Activated naive CD8-positive, alpha-beta T cell treated with anti-CD3 and anti-CD28 coated beads, Interleukin-2, amount 50 U/mL, for 16 hours (primary cell): ENCODE data around the gene NECAB2.
"Not testable (repeated sequence)": the region's sequence is repeated elsewhere in the genome, so short reads cannot be mapped to it uniquely, and the experiment has no call there.

Source experiments
- DNase-seq: peaks from one replicate; pipeline ENCODE4 v3.0.0-alpha.2; 2020; ENCODE audit warnings: low read depth, low spot score

Gene NECAB2

DNA sequence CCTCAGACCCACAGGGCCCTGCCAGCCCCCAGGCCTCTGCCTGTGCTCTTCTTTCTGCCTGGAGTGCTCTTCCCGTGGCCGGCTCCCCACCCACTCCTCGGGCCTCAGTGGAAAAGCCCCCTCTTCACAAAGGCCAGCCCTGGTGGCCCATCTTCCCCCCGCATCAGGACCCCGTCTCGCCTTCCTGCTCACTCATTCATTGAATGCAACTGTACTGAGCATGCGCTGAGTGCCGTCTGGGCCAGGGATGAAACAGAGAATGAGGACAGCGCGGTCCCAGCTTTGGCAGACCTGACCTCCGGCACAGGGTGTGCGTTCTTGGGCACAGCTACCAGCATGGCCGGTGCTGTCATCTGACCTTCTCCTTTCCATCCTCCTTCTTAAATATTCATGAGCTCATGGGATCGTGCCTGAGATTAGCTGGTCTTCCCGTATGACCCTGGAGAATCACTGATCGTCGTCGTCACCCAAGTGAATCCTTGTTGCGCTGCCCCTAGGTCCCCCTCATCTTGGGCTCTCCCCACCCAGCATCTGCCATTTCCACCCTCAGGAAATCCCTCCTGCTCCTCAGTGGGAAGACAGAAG, 31.4 kb upstream of the NECAB2 start:
- DNase-seq: no peak

DNA sequence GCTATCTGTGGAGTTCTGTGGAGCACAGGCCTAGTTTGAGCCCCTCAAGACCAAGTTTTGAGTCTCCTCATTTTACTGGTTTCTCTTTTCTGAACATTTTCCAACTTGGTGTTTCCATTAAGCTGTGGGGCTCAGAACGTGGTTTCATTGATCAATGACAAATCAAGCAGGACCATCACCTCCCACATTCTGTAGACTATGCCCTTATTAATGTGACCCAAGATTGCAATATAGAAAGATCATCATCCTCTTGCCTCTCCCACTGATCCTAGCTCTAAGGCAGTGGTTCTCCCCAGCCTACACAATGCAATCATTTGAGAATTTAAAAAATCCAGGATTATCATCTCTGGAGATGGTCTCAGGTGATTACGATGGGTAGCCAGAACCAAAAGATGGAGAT, 30.8 kb upstream of the NECAB2 start:
- no peak for DNase-seq

DNA sequence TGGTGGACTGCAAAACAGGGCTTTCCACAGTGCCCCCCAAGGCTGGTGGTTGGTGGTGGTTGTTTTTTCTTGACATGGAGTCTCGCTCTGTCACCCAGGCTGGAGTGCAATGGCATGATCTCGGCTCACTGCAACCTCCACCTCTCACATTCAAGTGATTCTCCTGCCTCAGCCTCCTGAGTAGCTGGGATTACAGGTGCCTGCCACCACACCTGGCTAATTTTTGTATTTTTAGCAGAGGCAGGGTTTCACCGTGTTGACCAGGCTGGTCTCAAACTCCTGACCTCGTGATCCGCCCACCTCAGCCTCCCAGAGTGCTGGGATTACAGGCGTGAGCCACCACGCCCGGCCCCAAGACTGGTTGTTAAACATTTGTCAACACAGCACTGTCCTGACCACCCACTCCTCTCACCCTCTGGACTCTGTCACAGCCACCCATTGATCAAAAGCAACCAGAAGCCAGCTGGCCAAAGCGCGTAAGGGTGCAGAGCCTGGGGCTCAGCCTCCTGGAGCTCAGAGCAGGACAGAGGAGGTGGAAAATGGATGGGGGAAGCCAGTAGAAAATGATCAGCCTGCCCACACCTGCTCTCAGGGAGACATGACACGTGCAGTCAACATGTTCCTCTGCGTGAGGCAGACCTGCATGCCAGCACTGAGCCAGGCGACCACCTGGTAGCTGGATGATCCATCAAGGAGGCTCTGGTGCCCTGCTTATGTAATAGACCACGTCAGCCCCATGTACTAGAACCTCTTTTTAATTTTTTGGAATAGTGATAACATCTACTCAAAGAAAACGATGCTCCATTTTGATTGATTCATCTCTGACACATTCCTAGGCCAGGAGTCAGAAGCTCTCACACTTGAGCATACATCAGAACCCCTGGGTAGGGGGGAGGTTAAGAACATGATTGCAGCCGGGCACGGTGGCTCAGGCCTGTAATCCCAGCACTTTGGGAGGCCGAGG, 29.8 kb upstream of the NECAB2 start:
- no peak for DNase-seq

DNA sequence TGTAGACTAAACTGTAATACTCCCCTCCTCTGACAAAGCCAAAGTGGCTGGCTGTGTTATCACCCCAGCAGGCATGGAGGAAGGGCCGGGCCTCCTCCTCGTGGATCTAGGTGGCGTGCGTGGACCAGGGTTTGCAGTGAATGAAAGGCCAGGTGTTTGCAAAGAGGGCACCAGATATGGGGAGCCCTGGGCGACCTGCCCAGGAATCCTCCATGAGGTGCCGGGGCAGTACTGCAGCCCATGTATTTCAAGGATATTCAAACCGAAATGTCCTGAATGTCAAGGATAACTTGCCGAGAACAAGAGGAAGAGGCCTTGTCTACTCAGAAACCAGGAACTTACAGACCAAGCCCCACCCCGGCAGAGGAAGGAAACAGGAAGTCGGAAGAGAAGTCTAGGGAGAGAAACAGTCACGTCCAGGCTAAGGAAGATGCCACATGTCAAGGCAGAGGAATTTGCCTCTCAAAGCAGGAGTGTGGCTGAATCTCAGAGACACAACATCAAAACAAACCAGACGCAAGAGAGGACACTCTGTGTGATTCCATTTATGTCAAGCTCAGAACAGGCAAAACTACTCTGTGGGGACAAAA, 28.7 kb upstream of the NECAB2 start:
- DNase-seq: no peak

DNA sequence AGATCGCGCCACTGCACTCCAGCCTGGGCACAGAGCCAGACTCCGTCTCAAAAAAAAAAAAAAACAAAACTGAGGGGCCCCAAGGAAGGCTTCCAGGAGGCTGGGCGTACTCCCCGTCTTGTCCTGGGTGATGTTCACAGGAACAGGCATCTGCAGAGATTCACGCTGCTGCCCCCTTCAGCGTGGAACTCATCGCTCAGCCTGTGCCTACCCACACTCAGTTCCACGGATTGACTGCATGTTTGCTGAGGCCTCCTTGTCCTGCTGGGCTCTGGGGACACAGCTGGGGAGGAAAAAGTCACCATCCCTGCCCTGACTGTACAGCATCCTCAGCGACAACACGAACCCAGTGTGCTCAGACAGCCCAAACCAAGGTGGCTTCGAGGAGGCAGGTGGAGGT, 27.9 kb upstream of the NECAB2 start:
- no peak for DNase-seq

DNA sequence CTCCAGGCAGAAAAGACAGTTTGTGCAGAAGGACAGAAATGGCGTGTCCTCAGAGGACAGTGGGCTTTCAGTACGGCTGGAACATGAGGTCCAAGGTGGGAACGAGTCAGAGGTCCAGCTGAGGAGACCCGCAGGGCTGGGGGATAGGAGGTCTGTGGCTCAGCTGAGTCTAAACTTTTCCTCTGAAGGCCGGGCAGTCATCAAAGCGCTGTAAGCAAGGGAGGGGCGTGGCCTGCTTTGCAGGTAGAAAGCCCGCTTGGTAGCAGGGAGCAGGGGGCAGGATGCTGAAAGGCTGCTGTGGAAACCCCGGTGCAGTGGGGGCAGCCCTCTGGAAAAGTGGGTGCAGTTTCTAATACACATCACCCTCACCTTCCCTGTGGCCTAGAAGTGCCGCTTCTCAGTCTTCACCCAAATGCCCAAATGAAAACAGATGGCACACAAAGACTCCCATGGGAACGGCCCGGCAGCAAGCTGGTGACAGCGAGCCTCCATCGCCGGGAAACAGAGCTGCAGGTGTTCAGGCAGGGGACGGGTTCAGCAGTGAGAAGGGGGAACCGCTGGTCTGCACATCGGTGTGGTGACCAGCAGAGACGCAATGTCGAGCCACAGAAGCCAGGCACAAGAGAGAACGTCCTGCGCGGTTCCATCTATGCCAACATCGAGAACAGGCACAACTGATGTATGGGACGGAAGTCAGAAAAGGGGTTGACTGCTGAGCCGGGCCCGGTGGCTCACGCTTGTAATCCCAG, 27.2 kb upstream of the NECAB2 start:
- DNase-seq: no peak

DNA sequence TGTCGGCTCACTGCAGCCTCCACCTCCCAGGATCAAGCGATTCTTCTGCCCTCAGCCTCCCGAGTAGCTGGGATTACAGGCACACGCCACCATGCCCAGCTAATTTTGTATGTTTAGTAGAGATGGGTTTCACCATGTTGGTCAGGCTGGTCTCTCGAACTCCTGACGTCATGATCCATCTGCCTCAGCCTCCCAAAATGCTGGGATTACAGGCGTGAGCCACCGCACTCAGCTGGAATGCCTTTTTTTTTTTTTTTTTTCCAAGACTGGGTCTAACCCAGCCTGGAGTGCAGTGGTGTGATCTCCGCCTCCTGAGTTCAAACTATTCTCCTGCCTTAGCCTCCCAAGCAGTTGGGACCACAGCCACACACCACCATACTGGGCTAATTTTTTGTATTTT, 26.5 kb upstream of the NECAB2 start:
- not testable (repeated sequence) for DNase-seq

DNA sequence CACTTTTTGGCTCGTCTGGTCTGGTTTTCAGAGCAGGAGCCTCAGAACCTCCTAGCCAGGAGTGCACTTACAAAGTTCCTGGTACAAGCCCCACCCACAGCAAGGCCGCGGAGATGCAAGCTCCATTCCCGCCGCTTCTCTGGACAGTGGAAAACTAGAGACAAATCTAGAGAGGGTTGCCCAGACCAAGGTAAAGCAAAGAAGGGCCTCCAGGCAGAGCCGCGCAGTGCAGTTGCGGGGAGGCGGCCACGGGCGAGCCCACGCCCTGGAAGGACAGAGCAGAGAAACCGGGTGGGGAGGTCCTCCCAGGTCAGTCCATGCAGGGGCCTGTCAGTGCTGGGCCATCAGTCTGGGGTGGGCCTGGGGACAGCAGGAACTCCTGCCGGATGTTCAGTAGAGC, 26.0 kb upstream of the NECAB2 start:
- DNase-seq: no peak

DNA sequence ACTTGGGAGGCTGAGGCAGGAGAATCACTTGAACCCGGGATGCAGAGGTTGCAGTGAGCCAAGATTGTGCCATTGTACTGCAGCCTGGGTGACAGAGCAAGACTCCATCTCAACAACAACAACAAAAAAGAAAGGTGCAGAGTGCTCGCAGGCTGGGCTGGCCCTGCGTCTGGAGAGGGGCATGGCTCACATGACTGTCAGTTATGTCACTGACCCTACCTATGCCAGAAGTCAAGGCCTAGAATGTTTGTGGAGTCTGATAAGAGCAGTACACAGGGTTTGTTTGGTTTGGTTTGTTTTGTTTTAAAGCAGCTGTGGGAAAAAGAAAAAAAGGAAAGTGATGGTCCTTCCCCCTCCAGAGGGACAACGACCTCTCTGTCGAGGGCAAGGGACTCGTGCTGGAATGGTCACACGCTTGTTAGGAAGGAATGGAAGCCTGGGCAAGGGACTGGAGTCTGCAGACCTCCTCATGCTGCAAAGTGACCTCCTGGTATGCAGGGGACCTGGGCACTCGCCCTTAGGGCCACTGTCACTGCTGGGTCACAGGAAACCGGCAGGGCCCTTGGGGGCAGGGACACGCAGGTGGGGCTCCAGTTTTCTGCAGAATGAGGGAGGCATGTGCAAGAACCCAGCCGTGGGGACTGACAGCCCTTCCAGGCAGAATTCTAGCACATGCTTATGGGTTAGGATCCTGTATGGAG, 25.1 kb upstream of the NECAB2 start:
- DNase-seq: no peak

DNA sequence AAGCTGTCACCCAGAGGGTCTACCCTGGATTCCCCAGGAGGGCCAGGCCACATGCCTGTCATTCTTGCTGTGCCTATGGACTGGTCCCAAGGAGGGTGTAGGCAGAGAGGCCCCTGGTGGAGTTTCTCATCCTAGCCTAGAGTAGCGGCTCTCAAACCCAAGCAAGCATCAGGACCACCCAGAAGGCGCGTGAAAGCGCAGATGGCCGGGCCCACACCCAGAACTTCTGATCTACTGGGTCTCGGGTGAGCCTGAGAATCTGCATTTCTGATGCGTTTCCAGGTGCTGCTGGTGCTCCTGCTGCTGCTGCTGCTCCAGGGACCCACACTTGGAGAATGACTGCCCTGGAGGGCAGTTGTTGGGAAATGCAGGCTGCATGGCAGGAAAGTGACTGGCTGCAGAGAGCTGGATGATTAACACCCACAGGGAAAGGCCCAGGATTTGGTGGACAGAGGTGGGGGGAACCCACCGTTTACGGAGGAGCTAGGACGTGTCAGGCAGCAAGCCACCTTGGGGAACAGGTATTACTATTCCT, 24.5 kb upstream of the NECAB2 start:
- DNase-seq: no peak

DNA sequence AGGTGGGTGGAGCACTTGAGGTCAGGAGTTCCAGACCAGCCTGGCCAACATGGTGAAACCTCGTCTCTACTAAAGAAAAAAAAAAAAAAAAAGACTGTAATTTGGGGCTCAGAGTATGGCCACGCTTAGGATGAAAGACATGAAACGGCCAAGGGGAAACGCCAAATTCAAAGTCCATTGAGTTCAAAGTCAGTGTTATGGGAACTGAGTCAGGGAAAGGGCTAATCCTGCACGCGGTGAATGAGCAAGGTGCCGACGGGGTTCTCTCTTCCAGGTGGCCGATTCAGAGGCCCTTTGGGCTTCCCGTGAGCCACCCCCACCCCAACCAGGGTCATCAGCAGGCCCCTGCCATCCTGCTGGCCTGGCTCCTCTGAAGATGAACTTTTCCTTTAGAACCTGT, 22.5 kb upstream of the NECAB2 start:
- DNase-seq: no peak

DNA sequence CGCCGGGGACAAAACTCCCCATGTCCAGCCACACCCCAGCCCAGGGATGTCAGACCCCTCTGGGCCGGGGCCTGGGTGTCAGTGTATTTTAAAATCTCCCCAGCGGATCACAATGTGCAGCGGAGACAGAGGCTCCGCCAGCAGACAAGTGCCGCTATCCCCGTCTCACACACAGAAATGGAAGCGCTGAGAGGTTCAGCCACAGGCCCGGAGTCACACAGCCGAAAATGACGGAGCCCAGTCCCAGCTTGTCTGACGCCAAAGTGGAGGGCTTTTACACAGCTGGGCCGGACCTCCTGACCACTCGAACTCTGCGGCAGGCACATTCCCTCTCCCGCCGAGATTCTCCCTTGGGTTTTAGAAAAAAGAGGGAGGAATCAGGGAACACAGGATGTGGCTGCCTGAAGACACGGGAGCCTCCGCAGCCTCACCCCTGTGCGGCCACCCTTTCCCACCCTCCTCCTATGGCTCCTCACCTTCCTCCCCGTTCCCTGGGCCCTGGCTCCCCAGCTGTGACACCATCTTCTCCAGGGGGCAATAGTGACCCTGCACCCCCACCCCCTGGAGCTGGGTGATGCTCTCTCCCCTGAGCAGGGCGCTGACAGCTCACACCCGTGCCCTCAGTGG, 21.8 kb upstream of the NECAB2 start:
- no peak for DNase-seq

DNA sequence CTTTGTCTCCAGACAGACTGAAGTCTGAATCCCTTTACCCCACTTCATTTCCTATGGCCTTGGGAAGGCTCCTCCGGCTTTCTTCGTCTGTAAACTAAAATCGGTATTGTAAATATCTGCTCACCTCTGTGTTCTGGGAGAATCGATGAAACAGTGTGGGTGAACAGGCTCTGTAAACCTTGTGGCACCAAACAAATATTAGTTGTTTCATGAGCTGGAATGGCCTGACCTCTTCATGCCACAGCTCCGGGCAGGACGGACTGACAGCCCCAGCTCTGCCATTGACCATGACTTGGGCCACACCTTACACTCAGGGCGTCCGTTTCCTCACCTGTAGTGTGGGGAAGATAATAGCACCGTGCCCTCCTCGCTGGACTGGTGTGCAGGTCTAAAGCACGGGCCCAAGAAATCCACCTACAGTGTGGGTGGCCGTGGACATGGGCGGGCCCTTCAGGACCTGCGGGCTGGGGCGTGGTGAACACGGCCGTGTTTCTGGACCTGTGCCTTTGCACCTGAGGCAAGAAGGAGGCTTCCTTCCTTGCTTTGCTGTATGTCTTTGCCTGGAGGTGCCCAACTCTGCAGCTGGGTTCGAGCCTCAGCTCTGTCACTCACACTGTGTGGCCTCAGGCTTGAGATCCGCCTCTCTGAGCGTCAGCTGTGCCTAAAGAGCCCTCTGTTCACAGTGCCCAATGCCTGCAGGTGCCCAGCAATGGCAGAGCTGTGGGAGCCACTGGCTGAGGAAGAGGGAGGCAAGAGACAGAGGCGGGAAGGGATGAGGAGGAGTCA, 21.1 kb upstream of the NECAB2 start:
- DNase-seq: no peak

DNA sequence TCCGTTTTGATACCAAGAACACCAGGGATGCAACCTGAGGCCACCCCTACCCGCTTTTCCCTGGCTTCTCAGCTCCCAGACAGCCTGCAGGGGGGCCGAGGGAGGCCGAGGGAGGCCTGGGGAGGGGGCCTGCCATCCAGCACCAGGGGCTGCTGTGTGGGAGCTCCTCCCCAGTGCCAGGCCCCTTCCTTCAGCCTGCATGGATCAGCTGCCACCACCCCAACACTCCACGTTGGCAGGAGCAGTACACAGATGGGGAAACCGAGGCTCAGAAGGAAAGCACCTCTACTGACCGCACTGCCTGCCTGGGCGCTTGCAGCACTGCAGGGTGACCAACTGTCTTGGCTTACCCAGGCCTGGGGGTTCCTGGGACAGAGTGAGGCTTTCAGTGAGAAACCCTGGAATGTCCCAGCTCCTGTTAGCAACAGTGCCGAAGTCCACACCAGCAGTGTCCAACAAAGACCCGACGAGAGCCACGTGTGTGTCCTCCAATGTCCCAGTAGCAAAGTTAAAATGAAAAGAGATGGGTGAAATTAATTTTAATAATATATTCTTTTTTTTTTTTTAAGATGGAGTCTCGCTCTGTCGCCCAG, 20.3 kb upstream of the NECAB2 start:
- no peak for DNase-seq

DNA sequence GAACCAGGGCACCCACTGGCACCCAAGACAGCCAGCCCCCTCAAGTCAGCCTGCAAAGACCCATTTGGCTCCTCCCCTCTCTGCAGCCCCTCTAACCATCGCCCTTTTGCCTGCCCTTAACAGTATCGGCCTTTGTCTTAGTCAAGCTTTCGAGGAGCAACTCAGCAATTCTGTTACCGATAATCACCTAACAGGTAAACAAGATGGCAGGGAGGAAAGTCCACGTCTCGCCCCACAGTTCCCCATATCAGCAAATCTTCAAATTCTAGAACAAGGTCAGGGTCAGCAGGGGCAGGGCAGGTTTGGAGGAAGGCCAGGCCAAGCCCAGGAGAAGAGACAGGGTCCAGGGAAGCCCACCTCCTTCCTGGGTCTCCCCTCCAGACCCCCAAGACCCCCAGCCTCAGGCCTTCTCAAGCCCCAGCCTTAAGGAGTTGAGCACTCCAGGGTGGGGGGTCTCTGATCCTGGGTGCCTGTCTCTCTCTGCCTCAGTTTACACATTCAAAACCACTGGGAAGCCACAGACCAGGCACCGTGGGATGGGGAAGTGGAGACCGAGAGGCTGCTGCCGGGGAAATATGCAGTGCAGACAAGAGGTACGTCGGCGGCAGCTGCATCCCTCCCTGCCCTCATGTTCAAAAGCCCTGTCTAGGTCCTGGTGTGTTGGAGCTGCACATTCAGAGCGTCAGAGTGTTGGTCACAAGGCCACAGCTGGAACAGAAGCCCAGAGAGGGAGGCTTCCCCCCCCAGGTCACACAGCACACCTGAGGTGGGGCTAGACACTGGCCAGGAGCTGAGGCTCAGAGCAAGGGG, 18.9 kb upstream of the NECAB2 start:
- no peak for DNase-seq

DNA sequence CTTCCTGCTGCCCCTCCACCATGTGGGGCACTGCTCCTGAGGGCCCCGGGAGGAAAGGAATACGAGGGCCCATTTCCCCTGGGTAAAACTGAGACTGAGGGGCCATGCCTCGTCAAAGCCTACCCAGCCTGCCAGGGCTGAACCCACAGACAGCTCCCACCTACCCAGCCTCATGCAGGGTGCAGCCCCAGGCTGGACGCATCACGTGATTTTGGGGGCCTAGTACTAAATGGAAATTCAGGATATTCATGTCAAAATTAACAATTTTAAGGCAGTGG, 18.4 kb upstream of the NECAB2 start:
- no peak for DNase-seq

DNA sequence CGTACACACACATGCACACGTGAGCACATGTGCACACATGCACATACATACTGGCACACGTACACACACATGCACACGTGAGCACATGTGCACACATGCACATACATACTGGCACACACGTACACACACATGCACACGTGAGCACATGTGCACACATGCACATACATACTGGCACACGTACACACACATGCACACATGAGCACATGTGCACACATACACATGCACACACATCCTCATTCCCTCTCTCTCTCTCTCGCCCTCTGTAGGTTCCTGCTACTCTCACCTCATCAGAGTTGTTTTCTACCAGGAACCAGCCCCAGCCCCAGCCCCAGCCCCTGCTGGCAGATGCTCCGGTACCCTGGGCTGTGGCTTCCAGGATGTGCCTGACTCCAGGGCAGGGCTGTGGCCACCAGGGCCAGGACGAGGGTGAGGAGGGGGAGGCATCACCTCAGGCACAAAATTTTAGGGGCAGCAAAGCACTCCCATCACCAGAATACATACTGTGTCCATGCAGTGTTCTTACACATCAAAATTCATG, 17.1 kb upstream of the NECAB2 start:
- DNase-seq: not testable (repeated sequence)

DNA sequence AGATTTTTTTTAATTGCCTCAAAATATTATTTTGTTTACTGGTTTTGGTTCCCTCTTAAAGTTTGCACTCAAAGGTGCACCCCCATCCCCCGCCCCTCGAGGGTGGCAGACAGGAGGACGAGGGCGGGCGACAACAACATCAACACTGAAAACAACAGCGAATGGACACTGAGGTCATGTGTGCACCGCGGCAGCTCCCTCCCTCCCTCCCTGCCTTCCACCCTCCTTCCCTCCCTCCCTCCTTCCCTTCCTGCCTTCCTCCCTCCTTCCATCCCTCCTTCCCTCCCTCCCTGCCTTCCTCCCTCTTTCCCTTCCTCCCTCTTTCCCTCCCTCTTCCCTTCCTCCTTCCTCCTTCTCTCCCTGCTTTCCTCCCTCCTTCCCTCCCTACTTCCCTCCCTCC, 16.5 kb upstream of the NECAB2 start:
- DNase-seq: no peak

DNA sequence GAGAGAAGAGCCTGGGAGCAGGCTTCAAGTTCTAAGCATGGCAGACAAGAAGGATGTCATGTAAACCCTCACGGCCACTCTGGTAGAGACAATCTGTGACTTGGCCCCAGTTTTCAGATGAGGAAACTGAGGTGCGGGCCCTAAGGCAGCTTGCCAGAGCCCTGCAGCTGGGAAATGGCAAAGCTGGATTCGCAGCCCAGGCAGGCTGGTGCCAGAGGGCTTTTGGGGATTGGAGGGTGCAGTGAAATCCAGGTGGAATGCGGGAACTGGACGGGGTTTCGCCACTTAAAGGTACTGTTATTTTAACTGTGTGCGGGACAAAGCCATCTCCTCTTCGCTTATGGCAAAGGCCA, 15.5 kb upstream of the NECAB2 start:
- DNase-seq: no peak
